Lung (tissue), 12 donors: ENCODE measurements around the gene EFHC2. TPM values are rescaled to one million over a fixed set of nuclear protein-coding genes. Genes with fewer than 3 reads are reported as not detected.

Experiments
- ATAC-seq: fragments of 200-7000 bp; cut with Tn5 transposase; one replicate; pipeline ENCODE4 v1.9.1; 2020; ENCODE audit warnings: moderate number of reproducible peaks; ENCODE audit not compliant: insufficient read depth, low FRiP score
- DNase-seq, 3 donors: peaks; one replicate each; pipeline ENCODE4 v3.0.0-alpha.2; 2013 to 2017
- H3K27ac ChIP-seq, 2 donors: one replicate each; pipeline ENCODE4 v1.5.1; 2013; ENCODE audit warnings: mild to moderate bottlenecking in 2 of 2, moderate library complexity in 2 of 2, control low read depth in 1 of 2, inconsistent platforms in 1 of 2, low read depth in 1 of 2, low read length in 1 of 2
- H3K27me3 ChIP-seq, 3 donors: one replicate each; pipeline ENCODE4 v1.5.1; 2013; ENCODE audit warnings: low read length in 2 of 3; ENCODE audit not compliant: control insufficient read depth in 3 of 3, insufficient read depth in 3 of 3
- H3K36me3 ChIP-seq, 4 donors: one replicate each; pipeline ENCODE4 v1.5.1; 2013; ENCODE audit warnings: low read length in 4 of 4, mild to moderate bottlenecking in 1 of 4, moderate library complexity in 1 of 4; ENCODE audit not compliant: control insufficient read depth in 4 of 4, insufficient read depth in 4 of 4
- H3K4me1 ChIP-seq, 5 donors: one replicate each; pipeline ENCODE4 v1.5.1; 2013; ENCODE audit warnings: low read length in 5 of 5, mild to moderate bottlenecking in 2 of 5, moderate library complexity in 1 of 5; ENCODE audit not compliant: control insufficient read depth in 5 of 5, insufficient read depth in 5 of 5
- H3K4me3 ChIP-seq: one replicate; pipeline ENCODE4 v1.5.1; 2013; ENCODE audit warnings: mild to moderate bottlenecking, control low read depth, moderate library complexity
- H3K9ac ChIP-seq, 2 donors: one replicate each; pipeline ENCODE4 v1.5.1; 2013; ENCODE audit warnings: low read length in 2 of 2, control low read depth in 1 of 2; ENCODE audit not compliant: insufficient read depth in 1 of 2
- H3K9me3 ChIP-seq, 4 donors: one replicate each; pipeline ENCODE4 v1.5.1; 2013; ENCODE audit warnings: low read length in 3 of 4, mild to moderate bottlenecking in 1 of 4, moderate library complexity in 1 of 4; ENCODE audit not compliant: control insufficient read depth in 4 of 4, insufficient read depth in 3 of 4
- WGBS, 2 donors: extraction: QIAGEN DNeasy Blood & Tissue Kit; methylation state at CpG; one replicate each; pipeline ENCODE4 v1.1.7; 2013; 5-methylcytosine and 5-hydroxymethylcytosine counted together
- polyA plus RNA-seq, 2 donors: library from polyadenylated mRNA; stranded (reverse); fragments of 200-250 nt; gene quantifications; one replicate each; pipeline ENCODE4 v1.2.1, GENCODE V29; 2013
- total RNA-seq, 2 donors: library from RNA; depleted of rRNA in 1 of 2; stranded (reverse); fragments of >200 nt in 1 of 2; gene quantifications; one replicate each; pipeline ENCODE4 v1.2.1, GENCODE V29; 2014 to 2021
- TF ChIP-seq, protein P1 (sequence below): IDR thresholded peaks from 2 replicates; pipeline ENCODE4 v1.5.1; 2012; ENCODE audit warnings: mild to moderate bottlenecking; ENCODE audit errors: control extremely low read depth, extremely low read depth
- donor health status: control.
- donor health status: control.
- donor health status: Bipolar disorder and iron deficiency.
- donor health status: healthy.
- donor health status: DM: yes; HTN: yes; CAD: no.

The EFHC2 gene
- total and polyA plus RNA-seq, 4 donors = 2.4 to 8.3 (median 5.0) TPM

DNA sequence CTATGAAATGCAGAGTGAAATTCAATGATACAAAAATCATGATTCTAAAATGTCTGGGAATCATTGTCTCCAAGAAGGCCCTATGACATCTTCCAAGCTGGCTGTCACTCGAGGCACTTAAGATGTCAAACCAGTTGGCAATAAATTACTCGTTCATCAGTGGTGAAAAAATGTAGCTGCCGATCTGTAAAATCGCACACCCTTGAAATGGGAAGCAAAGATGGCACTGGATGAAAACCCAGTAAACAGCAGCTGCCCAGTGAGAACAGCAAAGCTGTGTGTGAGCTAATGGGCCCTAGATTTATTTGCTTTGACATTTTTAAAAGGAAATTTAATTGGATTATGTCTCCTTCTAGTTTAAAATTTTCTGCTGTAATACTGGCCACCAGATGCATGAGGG, 188.3 kb downstream of the EFHC2 start:
- Histone ChIP-seq H3K4me3 (no peak overlapping the region), H3K4me1 (peaks cover 0 to 1% (median 0%) of the 10 kb centered on the region in 5 donors), H3K9ac (no peak overlapping the region), H3K27ac (no peak overlapping the region), H3K36me3 (no peaks in the 10 kb centered on the region), H3K27me3 (peaks cover 0 to 7% (median 2%) of the 10 kb centered on the region in 3 donors), H3K9me3 (peaks cover 0 to 4% (median 0%) of the 10 kb centered on the region in 4 donors)
- ATAC-seq (no peak), DNase-seq (no peak)
- WGBS, 2 donors = 82 to 96% methylated on average over 4 of the region's 4 CpGs
- TF ChIP-seq, protein P1, sequence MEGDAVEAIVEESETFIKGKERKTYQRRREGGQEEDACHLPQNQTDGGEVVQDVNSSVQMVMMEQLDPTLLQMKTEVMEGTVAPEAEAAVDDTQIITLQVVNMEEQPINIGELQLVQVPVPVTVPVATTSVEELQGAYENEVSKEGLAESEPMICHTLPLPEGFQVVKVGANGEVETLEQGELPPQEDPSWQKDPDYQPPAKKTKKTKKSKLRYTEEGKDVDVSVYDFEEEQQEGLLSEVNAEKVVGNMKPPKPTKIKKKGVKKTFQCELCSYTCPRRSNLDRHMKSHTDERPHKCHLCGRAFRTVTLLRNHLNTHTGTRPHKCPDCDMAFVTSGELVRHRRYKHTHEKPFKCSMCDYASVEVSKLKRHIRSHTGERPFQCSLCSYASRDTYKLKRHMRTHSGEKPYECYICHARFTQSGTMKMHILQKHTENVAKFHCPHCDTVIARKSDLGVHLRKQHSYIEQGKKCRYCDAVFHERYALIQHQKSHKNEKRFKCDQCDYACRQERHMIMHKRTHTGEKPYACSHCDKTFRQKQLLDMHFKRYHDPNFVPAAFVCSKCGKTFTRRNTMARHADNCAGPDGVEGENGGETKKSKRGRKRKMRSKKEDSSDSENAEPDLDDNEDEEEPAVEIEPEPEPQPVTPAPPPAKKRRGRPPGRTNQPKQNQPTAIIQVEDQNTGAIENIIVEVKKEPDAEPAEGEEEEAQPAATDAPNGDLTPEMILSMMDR = no peak

DNA sequence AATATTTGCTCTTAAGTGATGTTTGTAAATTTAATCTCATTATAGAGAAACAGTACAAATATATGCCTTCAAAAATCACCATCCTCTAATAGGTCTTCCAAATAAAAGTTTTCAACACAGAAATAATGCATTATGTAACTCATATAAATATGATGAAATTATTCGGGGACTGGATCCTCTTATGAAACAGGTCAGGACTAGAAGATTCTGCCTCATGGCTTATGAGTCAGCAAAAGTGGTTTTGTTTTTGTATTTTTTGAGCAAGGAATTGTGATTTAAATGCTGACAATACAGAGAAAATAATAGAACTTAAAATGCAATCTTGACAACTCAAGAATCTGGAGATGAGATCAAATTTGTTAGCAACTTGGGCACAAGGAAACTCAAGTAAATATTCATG, 190.6 kb downstream of the EFHC2 start:
- DNase-seq (peak in 1 of 3 donors; percentile 8), ATAC-seq (no peak)
- 29 to 61% methylated on average over 1 of the region's 1 CpG for WGBS, 2 donors
- no peak overlapping the region for H3K27ac ChIP-seq
- peaks cover 0 to 1% (median 0%) of the 10 kb centered on the region in 5 donors for H3K4me1 ChIP-seq
- TF ChIP-seq, protein P1 = no peak
- no peaks in the 10 kb centered on the region for H3K36me3 ChIP-seq
- peaks cover 0 to 6% (median 0%) of the 10 kb centered on the region in 4 donors for H3K9me3 ChIP-seq
- no peak overlapping the region for H3K9ac ChIP-seq
- no peak overlapping the region for H3K4me3 ChIP-seq
- peaks cover 0 to 9% (median 4%) of the 10 kb centered on the region in 3 donors for H3K27me3 ChIP-seq

DNA sequence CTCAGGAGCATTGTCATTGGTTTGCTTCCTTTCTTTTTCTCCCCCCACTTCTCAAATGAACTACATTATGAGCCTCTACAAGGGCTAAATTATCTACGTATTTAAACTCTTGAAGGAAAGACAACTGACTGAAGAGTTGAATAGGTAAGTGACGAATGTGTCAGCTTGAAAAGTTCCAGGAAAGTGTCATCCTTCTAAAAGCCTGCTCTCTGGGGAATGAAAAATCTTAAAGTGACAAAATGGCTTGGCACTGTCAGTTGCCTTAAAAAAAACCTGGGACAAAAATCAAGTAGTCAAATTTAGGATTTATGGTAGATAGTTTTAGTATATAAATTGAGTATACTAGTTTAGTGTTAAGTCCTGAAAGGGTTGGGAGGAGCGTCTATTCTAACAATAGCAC, 196.3 kb downstream of the EFHC2 start:
- H3K27ac ChIP-seq = no peak overlapping the region
- peaks cover 0 to 1% (median 0%) of the 10 kb centered on the region in 5 donors for H3K4me1 ChIP-seq
- H3K36me3 ChIP-seq = no peaks in the 10 kb centered on the region
- H3K9me3 ChIP-seq = peaks cover 0 to 2% (median 0%) of the 10 kb centered on the region in 4 donors
- TF ChIP-seq, protein P1 = no peak
- ATAC-seq = no peak
- peaks cover 0 to 24% (median 21%) of the 10 kb centered on the region in 3 donors for H3K27me3 ChIP-seq
- H3K4me3 ChIP-seq = no peak overlapping the region
- H3K9ac ChIP-seq = no peak overlapping the region
- DNase-seq = no peak
- 62 to 91% methylated on average over 3 of the region's 3 CpGs for WGBS, 2 donors
